ENCODE results near the gene CHCHD6.

Gene CHCHD6

GRCh38 chr3:126743350-126743749 lies 39.3 kb downstream of the CHCHD6 start:
- no peak for DNase-seq (ENCODE audit: low read depth)

- no peak for DNase-seq (ENCODE audit: low read depth)
Measured at GRCh38 chr3:126743781-126744180, 39.7 kb downstream of the CHCHD6 start.

GRCh38 chr3:126745760-126746394 lies 41.8 kb downstream of the CHCHD6 start:
- peak; percentile 3 for DNase-seq (ENCODE audit: low read depth)

GRCh38 chr3:126746395-126747177 lies 42.5 kb downstream of the CHCHD6 start:
- DNase-seq (ENCODE audit: low read depth), result peak; percentile 63

- DNase-seq (ENCODE audit: low read depth), result no peak
Measured at GRCh38 chr3:126747768-126748167, 43.7 kb downstream of the CHCHD6 start.

- no peak for DNase-seq (ENCODE audit: low read depth)
Measured at GRCh38 chr3:126748701-126749546, 44.9 kb downstream of the CHCHD6 start.

GRCh38 chr3:126749547-126749875 lies 45.5 kb downstream of the CHCHD6 start:
- no peak for DNase-seq (ENCODE audit: low read depth)

GRCh38 chr3:126749931-126750755 lies 46.1 kb downstream of the CHCHD6 start:
- DNase-seq (ENCODE audit: low read depth), result no peak

GRCh38 chr3:126750756-126751121 lies 46.7 kb downstream of the CHCHD6 start:
- no peak for DNase-seq (ENCODE audit: low read depth)

GRCh38 chr3:126751611-126752302 lies 47.7 kb downstream of the CHCHD6 start:
- no peak for DNase-seq (ENCODE audit: low read depth)

GRCh38 chr3:126752303-126753190 lies 48.5 kb downstream of the CHCHD6 start:
- peak; percentile 83 for DNase-seq (ENCODE audit: low read depth)

GRCh38 chr3:126753191-126754160 lies 49.4 kb downstream of the CHCHD6 start:
- peak; percentile 80 for DNase-seq (ENCODE audit: low read depth)

- no peak for DNase-seq (ENCODE audit: low read depth)
Measured at GRCh38 chr3:126755866-126756265, 51.8 kb downstream of the CHCHD6 start.

- DNase-seq (ENCODE audit: low read depth), result no peak
Measured at GRCh38 chr3:126758026-126758425, 54.0 kb downstream of the CHCHD6 start.

- DNase-seq (ENCODE audit: low read depth), result no peak
Measured at GRCh38 chr3:126758882-126759281, 54.8 kb downstream of the CHCHD6 start.

GRCh38 chr3:126760541-126760940 lies 56.5 kb downstream of the CHCHD6 start:
- no peak for DNase-seq (ENCODE audit: low read depth)

GRCh38 chr3:126763035-126763434 lies 59.0 kb downstream of the CHCHD6 start:
- DNase-seq (ENCODE audit: low read depth), result no peak

- DNase-seq (ENCODE audit: low read depth), result no peak
Measured at GRCh38 chr3:126765187-126766069, 61.4 kb downstream of the CHCHD6 start.
